K562 (cell line): ENCODE results near the gene XPNPEP1.

Experiments
- GABPA ChIP-seq: fragments of 200-800 bp; sonication (Bioruptor generic); conservative IDR thresholded peaks from 2 replicates; pipeline ENCODE4 v1.6.1; 2016; ENCODE audit warnings: low read depth, missing genetic modification characterization, missing compliant biosample characterization
- SMC3 ChIP-seq: conservative IDR thresholded peaks from 2 replicates; pipeline ENCODE4 v1.6.1; 2011; ENCODE audit warnings: low read depth, low read length, improper control_type of control experiment; ENCODE audit not compliant: insufficient read depth
- ZSCAN29 ChIP-seq: fragments of 450-650 bp; IDR thresholded peaks from 2 replicates; pipeline ENCODE4 v1.6.1; 2017

GRCh38 chr10:109939315-109939961 is 16.1 kb upstream of the XPNPEP1 start:
- no peak for TF ChIP-seq GABPA (tag)
- TF ChIP-seq ZSCAN29, result no peak
- no peak for TF ChIP-seq SMC3
